ENCODE results near the gene LIM2.

The LIM2 gene

GRCh38 chr19:51375504-51376221, 12.1 kb downstream of the LIM2 start:
- no peak for TF ChIP-seq CTCF (IDR thresholded peaks at IDR 0.05; ENCODE audit: low read depth, low read length)
- no peak for DNase-seq (ENCODE audit: extremely low read depth, low read depth)

DNA sequence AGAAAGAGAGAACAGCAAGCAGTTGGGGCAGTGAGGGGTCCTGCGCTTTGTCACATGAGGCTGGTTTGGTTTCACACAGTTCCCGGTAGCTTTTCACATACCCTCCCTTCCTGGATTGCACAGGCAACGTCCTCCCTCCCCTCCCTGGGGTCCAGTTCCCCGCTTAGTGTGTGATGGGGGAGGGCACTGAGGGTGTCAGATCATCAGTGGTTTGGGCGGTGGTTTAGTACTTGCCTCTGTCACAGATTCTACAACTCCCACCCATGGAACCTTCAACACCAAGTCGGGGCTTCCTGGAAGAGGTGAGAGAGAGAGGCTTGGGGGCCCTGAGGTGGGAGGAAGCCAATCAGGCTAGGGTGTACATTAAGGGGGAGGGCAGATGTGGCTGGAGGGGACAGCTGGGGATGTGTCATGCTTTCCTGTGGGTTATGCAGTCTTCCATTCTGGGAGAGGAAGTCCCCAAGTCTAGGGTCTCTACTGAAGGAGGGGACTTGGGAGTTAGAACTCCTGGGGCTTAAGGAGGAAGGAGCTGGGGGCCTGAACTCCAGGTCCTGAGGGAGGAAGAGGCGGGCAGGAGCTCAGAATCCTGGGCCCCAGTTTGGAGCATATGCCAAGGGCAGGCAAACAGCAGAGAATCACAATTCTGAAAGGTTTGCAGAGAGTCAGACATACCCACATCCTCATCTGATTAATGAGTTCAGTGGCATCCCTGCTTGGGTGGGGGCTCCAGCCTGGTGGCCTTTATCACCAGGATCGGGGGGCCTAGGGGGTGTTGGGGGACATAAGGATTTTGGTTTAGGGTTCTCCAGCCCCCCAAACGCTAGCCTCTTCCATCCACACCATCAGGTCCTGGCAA, 14.9 kb downstream of the LIM2 start, which contains the start of gene NKG7:
Gene NKG7, minus strand, starts transcription at position 6 of the 856 bp plus-strand sequence. CDS start 119 bp downstream, outside the sequence.
- no peak for TF ChIP-seq CTCF (IDR thresholded peaks at IDR 0.05; ENCODE audit: low read depth, low read length)
- no peak for DNase-seq (ENCODE audit: extremely low read depth, low read depth)

GRCh38 chr19:51372021-51372648, 15.6 kb downstream of the LIM2 start:
- no peak for TF ChIP-seq CTCF (IDR thresholded peaks at IDR 0.05; ENCODE audit: low read depth, low read length)
- DNase-seq (ENCODE audit: extremely low read depth, low read depth): no peak

DNA sequence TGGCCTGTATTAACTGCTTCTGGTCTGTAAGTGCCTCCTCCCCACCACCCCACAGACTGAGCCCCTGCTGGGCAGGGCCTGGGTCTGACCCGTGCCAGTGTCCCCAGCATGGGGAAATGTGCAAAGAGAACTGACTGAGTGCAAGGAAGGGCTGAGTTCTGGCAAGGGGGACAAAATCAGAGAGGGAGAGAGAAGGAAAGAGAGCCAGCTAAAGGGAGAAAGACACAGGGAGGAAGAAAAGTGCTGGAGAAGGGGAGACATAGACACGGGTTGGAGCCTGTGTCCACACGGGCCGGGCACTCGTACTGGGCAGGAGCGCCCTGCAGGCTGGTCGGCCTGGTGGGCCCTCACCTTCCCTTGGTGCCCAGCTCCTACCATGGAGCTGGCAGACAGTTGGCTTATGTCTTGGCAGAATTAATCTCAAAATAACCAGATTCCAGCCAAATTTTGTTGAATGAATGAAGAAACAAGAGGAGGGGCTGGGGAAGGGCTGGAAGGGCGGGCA, 16.5 kb downstream of the LIM2 start:
- no peak for TF ChIP-seq CTCF (IDR thresholded peaks at IDR 0.05; ENCODE audit: low read depth, low read length)
- no peak for DNase-seq (ENCODE audit: extremely low read depth, low read depth)

- TF ChIP-seq CTCF (IDR thresholded peaks at IDR 0.05; ENCODE audit: low read depth, low read length): no peak
- DNase-seq (ENCODE audit: extremely low read depth, low read depth): no peak
These were observed 17.5 kb downstream of the LIM2 start for GRCh38 chr19:51370230-51370629.

DNA sequence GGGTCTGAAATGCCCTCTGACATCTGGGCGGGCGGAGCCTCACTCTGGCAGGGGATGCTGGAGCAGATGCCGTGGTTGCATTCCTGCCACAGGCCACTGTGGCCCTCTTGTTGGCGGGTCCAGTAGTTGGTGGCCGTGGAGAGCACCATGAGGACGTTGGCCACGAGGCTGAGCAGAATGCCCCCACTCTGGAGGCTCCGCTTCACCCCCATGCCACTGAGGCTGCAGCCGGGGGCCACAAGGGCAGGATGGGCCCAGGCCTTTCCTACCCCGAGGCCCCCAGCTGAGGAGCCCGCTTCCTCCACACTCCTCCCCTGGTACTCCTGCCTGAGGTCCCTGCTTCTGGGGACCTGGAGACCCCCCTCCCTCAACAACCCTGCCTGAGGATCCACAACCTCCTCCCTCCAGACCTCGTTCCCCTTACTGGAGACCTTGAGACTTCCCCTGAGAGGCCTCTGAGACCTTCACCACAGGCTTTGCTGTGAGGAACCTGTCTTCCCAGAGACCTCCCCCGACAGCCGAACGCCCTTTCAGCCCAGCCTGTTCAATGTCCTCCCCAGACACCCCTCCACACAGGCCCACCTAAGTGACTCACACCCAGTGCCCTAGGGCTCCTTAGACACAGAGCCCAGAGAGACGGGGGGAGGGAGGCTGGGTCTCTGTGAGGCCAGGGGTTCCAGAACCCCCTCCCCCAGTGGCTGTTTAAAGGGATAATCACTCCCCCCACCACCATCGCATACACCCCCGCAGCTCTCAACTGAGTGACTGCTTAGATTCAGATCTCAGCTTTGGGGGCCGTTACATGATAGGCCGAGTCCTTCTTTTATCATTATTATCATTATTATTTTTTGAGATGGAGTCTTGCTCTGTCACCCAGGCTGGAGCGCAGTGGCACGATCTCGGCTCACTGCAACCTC, 19.1 kb downstream of the LIM2 start, which contains the start of gene CLDND2:
Gene CLDND2, minus strand, starts transcription at position 638 of the 917 bp plus-strand sequence. Its CDS starts 426 bp downstream, at position 212.
- TF ChIP-seq CTCF (IDR thresholded peaks at IDR 0.05; ENCODE audit: low read depth, low read length): no peak
- DNase-seq (ENCODE audit: extremely low read depth, low read depth): no peak
